Stimulated activated CD4-positive, alpha-beta T cell treated with anti-CD3 and anti-CD28 coated beads, Interleukin-1b, Interleukin-23, amount 100 ng/mL, for 48 hours (primary cell): ENCODE data around the gene ARMC9.

Experiments used
- DNase-seq: peaks from one replicate; pipeline ENCODE4 v3.0.0-alpha.2; 2020

The ARMC9 gene

GRCh38 chr2:231318954-231319353 is 120.5 kb downstream of the ARMC9 start:
- no peak for DNase-seq

- DNase-seq: no peak
Measured at GRCh38 chr2:231319867-231320266, 121.4 kb downstream of the ARMC9 start.

- DNase-seq: no peak
Measured at GRCh38 chr2:231321021-231321420, 122.6 kb downstream of the ARMC9 start.

DNA sequence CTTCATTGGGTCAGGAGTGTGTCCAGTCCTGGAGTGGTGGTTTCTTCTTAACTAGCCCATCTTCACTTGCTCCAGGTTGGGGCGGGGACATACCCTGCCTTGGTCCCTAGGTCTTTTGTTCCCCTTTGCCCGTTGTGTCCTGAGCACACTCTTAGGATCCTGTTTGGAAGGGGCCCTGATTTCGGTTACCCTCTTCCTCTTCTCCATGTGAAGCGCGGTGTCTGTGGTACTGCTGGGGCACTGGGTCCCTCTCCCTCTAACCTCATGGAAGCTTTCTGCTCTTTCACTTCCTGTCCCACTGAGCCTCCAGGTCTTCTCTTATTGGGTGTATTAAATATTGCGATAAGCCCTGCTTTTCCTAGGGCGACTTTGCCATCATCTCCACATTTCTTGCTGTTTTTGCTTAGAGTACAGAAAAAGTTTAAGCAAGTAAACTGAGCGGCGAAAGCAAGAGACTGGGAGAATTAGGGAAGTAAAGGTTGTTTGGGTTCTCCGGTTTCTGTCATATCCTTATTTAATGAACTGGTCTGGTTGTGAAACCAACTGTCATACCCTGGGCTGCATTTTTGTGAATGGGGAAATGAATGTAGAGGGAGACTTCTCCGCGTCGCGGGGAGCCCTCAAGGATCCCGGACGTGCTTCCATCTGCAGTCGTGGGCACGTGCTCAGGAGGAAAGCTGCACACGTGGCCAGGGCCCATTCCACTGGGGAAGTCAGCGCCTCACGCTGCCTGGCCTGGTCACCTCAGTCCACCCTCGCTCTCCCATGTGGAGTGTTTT is 123.3 kb downstream of the ARMC9 start:
- DNase-seq: no peak

GRCh38 chr2:231323316-231323715 is 124.9 kb downstream of the ARMC9 start:
- no peak for DNase-seq

- DNase-seq: no peak
Measured at GRCh38 chr2:231325826-231326225, 127.4 kb downstream of the ARMC9 start.

- DNase-seq: no peak
Measured at GRCh38 chr2:231326404-231326803, 128.0 kb downstream of the ARMC9 start.

DNA sequence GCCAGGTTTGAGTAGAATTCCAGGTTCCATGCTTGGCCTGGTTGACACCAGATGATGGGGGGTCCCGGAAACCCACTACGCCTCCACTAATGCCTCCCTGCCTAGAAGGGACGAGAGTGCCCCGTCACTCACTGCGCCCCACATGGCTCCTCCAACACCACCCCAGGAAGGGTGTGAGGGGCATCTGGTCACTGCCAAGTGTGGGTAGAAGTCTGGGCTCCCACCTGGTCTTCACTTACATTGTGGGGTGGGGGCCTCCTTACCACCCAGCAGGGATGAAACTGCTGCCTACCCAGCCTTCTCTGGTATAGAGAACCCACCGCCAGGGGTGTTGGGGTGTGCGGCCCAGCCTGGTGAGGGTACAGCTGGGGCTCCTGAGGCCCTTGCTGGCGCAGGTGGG is 131.9 kb downstream of the ARMC9 start:
- no peak for DNase-seq

DNA sequence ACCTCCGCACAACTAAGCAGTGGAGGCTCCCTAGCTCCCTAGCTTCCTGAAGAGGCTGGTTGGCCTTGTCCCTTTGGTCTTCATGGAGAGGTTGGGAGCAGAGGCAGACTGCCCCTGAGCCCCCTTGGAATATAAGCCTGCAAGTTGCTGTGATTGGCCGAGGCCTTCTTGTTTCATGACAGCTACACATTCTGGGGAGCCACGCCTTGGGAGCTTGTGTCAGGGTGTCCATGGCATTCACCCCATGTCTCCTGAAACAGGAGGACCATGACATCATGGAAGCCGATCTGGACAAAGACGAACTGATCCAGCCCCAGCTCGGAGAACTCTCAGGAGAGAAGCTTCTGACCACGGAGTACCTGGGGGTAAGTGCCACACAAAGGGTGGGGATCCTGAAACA is 133.1 kb downstream of the ARMC9 start:
- no peak for DNase-seq

- DNase-seq: no peak
Measured at GRCh38 chr2:231332388-231332787, 134.0 kb downstream of the ARMC9 start.

GRCh38 chr2:231332872-231333500 is 134.6 kb downstream of the ARMC9 start:
- DNase-seq: no peak

DNA sequence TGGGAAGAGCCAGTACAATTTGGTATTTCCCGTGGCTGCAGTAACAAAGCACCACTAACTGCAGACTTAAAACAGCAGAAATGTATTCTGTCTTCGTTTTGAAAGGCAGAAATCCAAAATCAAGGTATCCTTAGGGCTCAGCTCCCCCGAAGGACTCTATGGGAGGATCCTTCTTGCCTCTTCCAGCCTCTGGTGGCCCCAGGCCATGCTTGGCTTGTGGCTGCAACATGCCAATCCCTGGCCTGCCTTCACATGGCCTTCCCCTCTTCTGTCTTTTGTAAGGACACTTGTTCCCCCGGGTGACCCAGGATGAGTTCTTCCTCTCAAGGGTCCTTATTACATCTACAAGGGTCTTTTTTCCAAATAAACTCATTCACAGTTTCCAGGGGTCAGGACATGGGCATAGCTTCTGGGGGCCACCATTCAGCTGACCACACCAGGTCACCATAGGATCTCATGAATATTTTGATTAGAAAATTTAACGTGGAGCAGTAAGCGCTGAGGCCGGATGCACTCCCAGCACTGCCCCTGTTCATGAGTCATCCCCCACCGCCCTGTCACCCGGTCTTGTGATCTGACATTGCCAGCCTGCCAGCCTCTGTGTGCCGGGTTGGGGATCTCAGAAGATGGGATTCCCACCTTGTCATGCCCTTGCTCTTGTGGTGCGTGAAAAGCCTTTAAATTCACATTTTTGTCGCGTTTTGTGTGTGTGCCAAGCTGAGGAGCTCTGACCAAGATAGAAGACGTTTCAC is 135.9 kb downstream of the ARMC9 start:
- no peak for DNase-seq

GRCh38 chr2:231334981-231335380 is 136.6 kb downstream of the ARMC9 start:
- no peak for DNase-seq

DNA sequence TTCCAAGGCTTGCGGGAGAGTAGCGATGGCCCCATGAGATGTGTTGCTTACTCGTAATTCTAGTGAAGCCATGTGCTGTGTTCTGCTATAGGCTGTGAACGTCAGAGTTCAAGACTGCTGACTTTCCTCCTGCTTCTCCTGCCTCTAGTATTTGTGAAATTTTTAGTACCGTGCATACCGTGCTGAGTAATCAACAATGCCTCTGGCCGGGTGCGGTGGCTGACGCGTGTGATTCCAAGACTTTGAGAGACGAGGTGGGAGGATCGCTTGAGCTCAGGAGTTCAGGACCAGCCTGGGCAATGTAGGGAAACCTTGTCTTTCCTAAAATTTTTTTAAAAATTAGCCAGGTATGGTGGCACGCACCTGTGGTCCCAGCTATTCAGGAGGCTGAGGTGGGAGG is 137.2 kb downstream of the ARMC9 start:
- no peak for DNase-seq

- no peak for DNase-seq
Measured at GRCh38 chr2:231336236-231336635, 137.8 kb downstream of the ARMC9 start.

DNA sequence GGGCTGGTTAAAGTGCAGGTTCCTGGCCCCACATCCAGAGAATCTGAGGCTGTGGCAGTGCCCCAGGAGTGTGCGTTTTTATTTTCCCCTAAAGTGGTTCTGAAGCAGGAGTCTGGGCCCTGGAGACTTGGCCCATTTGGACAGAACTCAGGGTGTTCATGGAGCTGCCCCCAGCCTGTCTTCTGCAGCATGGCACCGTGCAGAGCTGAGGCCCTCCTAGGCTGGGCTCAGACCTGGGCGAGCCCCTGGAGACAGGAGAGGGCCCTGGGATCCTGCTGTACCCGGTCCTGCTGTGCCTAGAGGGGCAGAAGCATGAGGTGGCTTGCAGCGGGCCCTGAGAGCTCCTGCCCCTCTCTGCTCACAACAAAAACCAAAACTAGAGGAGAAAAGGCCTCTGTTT is 138.3 kb downstream of the ARMC9 start:
- no peak for DNase-seq

- no peak for DNase-seq
Measured at GRCh38 chr2:231337807-231338759, 139.7 kb downstream of the ARMC9 start.

DNA sequence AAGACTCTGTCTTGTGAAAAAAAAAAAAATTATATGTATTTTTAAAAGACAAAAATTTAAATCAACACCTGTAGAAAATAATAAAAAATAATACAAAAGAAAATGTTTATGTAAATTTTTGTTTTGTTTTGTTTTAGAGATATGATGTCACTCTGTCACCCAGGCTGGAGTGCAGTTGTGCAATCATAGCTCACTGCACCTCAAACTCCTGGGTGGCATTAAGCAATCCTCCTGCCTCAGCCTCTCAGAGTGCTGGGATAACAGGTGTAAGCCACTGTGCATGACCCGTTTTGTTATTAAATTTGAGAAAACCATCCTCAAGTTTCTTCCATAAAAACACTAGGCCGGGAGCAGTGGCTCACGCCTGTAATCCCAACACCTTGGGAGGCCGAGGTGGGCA is 140.9 kb downstream of the ARMC9 start:
- DNase-seq: no peak

DNA sequence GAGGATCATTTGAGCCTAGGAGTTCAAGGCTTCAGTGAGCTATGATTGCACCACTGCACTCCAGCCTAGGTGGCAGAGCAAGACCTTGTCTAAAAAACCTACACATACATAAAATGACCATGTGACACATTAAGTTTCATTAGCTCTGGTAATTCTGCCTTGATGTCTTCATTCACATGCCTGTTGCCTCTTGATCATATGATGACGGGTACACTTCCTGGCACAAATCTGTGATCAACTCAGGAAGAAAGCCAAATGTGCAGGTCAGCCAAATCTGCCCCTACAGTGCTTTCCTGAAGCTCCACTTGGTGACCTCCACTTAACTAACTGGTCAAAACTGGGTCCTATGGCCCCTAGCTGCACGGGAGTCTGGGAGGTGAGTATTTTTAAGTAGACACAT is 142.7 kb downstream of the ARMC9 start:
- no peak for DNase-seq

GRCh38 chr2:231342061-231342711 is 143.8 kb downstream of the ARMC9 start:
- no peak for DNase-seq

GRCh38 chr2:231343006-231343710 is 144.7 kb downstream of the ARMC9 start:
- DNase-seq: no peak

DNA sequence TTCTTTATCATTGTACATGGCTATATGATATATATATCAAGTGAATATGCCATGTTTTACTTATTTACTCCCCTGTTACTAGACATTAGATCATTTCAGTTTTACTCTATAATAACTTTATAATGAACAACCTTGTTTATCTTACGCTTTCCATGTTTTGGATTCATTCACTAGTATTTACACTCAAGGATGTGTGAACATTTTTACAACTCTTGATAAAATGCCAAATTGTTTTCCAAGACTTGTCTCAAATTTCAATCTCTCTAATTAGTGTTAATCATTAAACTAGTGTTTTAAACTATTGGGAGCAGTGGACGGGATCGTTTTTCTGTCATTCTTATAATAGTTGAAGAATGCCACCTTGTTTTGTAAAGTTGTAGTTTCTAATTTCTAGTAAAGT is 145.6 kb downstream of the ARMC9 start:
- no peak for DNase-seq
